Stimulated activated CD8-positive, alpha-beta memory T cell treated with anti-CD3 and anti-CD28 coated beads, Interleukin-7, amount 100 ng/mL, for 24 hours (primary cell): ENCODE results near the gene TLX3.
"Not testable (repeated sequence)": the region's sequence is repeated elsewhere in the genome, so short reads cannot be mapped to it uniquely, and the experiment has no call there.

Experiments used
- DNase-seq: peaks from one replicate; pipeline ENCODE4 v3.0.0-alpha.2; 2020; ENCODE audit warnings: low read depth

TLX3 gene

DNA sequence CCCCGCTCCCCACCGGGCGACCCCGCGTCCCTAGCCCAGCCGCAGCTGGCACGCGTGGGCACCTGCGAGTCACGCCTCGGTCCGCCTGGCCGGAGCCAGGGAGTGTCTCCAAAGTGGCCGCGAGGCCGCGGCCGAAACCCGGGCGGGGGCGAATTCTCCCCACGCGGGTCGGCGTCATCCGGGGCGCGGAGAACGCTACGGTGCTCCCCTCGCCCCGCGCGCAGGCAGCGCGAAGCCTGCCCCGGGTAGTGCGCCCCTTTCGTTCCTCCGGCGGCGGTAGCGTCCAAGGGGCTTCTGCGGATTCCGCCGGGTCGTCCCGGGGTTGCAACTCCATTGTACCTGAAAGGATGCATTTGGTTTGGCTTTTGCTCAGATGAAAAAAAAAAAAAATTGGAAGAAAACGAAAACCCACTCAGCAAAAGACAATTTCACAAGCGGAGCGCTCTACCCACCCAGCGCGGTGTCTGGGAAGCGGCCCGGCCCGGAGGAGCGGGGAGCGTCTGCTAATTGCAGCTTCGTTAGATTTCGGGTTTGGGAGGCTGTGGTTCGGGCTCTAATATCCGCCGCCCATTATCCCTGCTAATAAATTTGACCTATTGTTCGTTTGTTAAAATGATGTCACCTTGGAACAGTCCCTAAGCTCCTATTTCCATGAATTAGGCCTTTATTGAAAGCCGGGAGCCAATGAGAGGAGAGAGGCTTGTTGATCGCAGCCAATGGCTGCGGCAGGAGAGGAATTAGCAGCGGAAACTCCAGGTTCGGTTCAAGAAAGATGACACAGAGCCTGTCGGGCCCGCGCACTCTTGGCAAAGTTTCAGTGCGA, at the start of gene TLX3:
Gene TLX3 (plus strand): TSS at position 796 of the 823 bp plus-strand sequence. CDS start 118 bp downstream, outside the sequence.
- DNase-seq, result no peak

GRCh38 chr5:171261361-171261760, 47.7 kb upstream of the TLX3 start:
- no peak for DNase-seq

GRCh38 chr5:171261904-171262303, 47.1 kb upstream of the TLX3 start:
- DNase-seq, result no peak

DNA sequence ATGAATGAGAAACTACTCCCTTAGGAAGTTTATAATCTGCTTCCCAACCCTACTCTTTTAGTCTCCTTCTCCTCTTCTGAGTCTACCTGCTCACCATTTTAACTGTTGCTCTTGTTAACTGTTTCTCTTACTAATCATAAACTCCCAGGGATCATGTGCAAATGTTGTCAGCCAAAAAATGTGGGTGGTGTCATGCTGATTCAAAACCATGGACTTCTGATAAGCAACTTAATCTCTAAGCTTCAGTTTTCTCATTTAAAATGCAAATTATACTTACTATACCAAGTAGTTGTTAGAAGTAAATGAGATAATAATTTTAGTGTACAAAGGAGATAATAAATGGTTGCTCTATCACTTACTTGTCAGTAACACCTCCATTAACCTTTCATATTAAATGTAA, 45.9 kb upstream of the TLX3 start:
- DNase-seq, result no peak

DNA sequence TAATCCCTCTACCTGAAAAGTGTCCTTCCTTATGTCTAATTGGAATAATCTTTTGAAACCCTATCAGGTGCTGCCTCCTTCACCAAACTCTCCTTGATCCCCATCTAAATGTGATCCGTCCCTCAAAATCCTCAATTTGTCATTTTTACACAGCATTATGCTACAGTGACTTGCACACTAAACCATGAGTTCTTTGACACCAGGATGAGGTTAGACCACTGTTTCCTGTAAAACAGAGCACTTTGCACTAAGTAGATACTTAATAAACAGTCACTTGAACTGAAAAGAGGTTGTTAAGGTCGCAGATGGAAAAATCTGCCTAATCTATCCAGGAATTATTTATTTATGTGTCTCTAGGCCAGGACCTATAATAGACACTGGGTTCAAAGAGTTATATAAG, 44.2 kb upstream of the TLX3 start:
- DNase-seq, result no peak

DNA sequence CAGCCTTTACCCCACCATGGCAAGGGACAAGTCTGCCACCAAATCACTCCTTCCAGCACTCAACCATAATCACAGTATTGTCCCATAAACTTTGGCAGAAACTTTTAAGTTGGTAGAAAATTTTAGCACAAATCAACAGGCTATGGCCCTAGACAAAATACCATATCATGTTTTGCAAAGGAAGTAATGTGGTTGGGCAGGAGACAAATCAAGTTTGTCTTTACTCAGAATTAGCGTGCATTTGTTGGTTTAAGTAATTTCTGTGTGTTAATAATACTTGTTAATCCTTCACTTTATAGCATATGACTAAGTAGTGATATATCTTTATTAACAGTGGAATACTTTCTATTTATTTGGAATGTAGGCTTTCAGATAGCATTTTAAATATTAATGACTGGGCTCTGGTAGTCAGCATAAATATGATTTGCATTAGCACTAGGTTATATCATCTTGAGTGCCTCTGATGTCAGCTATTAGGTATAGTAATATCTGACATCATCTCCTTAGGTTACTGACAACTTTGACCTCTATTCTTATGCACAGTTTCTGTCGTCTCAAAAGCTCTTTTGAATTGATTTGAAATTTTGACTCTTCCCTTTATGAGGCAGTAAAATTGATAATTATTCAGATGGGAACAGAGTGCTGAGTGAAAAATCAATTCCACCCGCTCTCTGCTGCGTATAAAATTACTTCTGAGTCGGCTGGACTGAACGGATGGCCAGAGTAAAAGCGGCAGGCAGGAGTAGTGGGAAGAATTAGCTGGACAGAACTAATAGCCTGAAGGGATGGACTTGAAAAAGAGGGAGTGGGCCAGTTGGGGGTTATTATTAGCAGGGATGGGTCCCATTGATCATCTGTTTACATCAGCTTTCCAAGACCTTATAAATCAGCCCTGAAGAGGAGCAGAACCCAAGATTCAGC, 40.1 kb upstream of the TLX3 start:
- DNase-seq, result no peak

DNA sequence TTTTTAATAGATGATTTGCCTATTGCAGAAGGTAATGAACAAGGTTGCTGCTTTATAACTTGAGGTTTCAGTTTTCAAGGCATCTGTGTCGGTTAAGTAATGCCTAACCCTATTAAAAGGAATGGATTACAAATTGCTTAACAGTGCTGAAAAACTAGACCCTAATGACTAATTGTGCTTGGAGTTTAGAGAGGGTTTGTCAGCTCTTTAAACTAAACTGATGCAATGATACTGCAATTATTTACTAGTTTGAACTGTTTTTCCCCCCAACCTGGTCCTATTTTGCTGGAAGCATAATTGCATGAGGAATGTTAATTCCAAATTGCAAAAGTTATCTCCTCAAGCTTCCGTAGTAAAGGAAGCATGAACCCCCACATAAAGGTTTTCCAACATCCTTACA, 39.3 kb upstream of the TLX3 start:
- no peak for DNase-seq

- DNase-seq, result no peak
Measured at GRCh38 chr5:171270136-171270535, 38.9 kb upstream of the TLX3 start.

DNA sequence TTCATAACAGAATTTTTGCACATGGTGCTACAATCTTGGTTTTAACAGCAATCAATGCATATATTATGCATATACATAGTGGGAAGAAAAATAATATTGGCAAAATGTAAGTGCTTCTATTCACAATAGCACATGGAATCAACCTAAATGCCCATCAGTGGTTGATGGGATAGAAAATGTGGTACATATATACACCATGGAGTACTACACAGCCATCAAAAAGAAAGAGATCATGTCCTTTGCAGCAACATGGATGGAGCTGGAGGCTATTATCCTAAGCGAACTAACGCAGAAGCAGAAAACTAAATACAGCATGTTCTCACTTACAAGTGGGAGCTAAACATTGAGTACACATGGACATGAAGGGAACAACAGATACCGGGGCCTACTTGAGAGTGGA, 37.2 kb upstream of the TLX3 start:
- DNase-seq, result no peak

- no peak for DNase-seq
Measured at GRCh38 chr5:171272996-171273970, 35.8 kb upstream of the TLX3 start.

DNA sequence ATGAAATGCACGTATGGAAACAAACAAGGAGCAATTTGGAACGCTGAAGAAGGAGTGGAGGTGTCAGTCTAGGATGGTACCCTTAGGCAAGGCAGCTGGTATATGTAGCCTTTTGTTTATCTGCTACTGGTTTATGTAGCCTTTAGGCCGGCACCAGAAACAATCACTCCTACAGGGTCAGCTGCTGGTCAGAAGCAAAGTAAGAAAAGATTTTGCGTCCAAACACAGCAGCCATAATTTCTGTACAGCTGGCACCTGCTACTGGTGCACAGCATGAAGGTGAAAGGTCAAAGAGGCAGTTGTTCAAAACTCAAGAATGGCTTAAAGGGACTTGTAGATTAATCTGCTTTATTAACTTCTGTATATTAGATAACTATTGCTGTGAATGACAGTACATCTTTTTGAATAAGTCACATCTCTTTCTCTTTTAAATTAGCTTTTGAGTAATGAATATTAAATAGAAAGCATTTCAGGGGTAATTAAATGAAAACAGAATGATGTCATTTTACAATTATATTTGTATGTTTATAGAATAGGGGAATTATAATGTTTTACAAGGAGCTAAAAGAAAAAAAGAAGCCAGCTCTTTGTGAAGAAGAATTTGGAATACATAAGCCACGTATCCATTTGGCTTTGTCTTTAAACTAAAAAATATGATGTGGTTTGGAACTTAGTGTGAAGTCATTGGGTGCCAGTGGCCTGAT, 33.1 kb upstream of the TLX3 start:
- no peak for DNase-seq

DNA sequence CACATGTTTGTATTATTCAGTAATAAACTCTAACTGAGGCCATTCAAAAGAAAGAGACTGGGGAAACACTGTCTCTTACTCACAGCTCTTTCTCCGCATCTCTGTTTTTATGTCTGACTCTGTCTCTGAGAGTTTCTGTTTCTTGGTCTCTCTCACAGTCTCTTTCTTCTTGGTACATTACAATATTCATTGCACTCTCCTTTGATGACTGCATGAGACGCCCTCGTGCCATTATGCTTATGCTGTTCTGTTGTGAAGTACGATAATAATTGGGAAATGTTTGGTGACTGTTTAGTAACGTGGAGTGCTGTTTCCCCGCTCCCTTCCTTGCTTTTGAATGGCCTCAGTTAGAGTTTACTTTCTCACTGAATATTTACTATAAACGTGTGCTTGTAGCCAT, 25.3 kb upstream of the TLX3 start:
- DNase-seq, result no peak

- DNase-seq, result no peak
Measured at GRCh38 chr5:171285465-171285864, 23.6 kb upstream of the TLX3 start.

DNA sequence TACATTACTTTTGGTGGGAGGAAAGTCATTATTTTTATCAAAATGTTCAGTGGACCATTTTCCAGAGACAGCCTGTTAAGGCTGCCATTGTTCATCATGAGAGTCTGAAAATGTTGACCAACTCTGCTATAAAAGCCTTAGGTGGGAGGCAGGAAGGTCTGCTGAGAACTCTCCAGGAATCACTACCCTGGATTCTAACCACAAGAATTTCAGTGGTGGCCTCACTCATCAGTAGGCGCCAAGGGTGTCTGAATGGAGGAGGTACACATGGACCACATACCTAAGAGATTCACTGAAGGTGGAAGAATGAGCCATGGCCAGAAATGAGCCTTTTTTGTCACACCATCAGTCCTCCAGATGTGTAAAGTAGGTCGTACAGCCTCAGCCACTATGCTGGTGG, 21.0 kb upstream of the TLX3 start:
- no peak for DNase-seq

- DNase-seq, result no peak
Measured at GRCh38 chr5:171291371-171291770, 17.7 kb upstream of the TLX3 start.

DNA sequence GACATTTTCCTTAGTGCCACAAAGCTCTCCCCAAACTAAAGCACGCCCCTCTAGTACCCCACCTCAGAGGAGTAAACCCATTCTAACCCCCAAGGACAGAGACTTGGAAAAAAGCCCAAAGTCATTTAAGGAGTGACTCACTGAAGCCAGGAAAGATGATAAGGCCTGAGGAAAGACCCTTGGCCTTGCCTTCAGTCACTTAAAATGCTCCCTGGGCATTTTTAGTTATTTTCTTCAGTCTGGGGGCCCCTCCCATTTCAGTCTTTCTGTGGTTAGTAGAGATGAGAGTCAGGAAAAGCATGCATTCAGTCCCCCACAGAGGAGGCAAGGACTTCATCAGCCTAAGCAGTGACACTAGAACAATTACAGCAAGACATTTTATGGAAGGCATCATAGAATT, 13.7 kb upstream of the TLX3 start:
- DNase-seq, result no peak

DNA sequence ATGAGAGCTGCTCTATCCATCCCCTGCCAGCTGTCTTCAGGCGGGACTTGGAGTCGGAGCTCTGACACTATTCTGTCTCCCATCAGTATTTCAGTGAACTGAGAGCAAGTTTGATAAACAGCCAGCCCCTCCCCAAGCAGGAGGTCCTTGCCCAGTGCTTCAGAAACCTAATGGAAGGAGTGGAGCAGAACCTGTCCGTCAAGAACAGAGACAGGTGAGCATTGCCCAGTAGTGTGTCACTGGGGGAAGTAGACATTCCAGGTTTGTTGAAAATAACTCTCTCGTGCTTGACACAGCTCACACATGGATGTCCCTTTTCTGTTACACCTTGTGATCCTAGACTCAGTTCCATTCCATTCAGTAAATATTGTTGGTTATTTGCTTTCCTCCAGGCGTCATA, 13.2 kb upstream of the TLX3 start:
- DNase-seq, result no peak

GRCh38 chr5:171297941-171298340, 11.1 kb upstream of the TLX3 start:
- DNase-seq, result not testable (repeated sequence)

DNA sequence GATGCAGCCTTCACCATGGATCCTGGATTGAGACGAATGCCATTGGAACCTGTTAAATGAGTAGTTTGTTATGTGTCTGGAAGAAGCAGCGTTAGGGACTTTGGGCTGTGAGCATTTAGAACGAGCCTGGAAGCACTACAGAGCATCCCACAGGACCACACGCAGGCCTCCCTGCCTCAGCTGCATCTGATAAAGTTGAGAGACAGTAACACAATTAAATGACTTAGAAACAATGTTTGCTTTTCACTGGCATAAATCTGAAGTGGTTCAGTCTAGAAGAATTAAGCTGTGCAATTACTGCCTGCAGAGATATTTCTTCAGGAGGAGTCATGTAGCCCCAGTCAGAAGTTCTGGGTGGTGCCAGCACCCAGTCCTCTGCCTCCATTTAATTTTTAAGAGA, 9.8 kb upstream of the TLX3 start:
- DNase-seq, result no peak

DNA sequence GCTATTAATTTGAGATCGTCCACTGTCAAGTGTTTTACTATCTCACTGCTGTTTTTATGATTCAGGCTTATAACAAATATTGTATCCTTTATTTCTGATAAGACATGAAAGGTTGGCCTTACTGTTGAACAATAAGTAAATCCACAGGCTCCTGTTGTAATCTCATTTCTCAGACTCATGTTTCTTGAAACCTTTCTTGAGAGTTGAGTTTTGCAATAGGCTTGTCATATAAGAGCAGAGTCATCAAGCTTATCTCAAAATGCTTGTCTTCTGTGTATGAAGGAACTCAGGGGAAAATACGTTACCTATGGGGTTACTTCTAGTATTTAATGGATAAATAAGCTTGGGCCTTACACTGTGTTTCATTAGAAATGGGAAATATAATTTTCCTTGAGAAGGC, 9.2 kb upstream of the TLX3 start:
- DNase-seq, result no peak

- no peak for DNase-seq
Measured at GRCh38 chr5:171300358-171300757, 8.7 kb upstream of the TLX3 start.
